CD4-positive, alpha-beta T cell treated with Interleukin-21 for 1 hour (primary cell): ENCODE results near the gene FOXG1.

Experiments used
- DNase-seq: peaks from one replicate; pipeline ENCODE4 v3.0.0-alpha.2; 2020

Gene FOXG1

GRCh38 chr14:28777471-28778137 is 11.0 kb downstream of the FOXG1 start:
- DNase-seq = no peak

GRCh38 chr14:28778138-28779117 is 11.8 kb downstream of the FOXG1 start:
- no peak for DNase-seq

GRCh38 chr14:28779456-28779855 is 12.9 kb downstream of the FOXG1 start:
- no peak for DNase-seq

GRCh38 chr14:28780843-28781820 is 14.5 kb downstream of the FOXG1 start:
- DNase-seq = no peak

GRCh38 chr14:28782301-28782700 is 15.7 kb downstream of the FOXG1 start:
- DNase-seq = no peak

DNA sequence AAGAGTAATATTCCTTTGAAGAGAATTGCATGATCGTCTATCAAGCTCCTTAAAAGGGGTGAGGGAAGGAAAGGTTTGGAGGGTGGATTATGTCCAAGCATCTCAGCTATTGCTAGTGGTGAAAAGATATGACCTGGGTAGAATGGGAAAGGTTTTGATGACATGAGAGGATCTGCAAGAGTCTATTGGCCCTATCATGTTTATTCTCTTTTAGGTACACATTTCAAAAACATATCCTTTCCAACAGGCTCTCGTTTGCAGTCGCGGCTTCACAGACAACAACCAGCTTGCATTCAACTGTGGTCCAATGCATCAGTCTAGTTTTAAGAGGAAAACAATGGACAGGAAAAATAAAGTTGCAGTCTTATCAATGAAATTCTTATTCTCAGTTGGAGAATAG is 17.1 kb downstream of the FOXG1 start:
- no peak for DNase-seq

DNA sequence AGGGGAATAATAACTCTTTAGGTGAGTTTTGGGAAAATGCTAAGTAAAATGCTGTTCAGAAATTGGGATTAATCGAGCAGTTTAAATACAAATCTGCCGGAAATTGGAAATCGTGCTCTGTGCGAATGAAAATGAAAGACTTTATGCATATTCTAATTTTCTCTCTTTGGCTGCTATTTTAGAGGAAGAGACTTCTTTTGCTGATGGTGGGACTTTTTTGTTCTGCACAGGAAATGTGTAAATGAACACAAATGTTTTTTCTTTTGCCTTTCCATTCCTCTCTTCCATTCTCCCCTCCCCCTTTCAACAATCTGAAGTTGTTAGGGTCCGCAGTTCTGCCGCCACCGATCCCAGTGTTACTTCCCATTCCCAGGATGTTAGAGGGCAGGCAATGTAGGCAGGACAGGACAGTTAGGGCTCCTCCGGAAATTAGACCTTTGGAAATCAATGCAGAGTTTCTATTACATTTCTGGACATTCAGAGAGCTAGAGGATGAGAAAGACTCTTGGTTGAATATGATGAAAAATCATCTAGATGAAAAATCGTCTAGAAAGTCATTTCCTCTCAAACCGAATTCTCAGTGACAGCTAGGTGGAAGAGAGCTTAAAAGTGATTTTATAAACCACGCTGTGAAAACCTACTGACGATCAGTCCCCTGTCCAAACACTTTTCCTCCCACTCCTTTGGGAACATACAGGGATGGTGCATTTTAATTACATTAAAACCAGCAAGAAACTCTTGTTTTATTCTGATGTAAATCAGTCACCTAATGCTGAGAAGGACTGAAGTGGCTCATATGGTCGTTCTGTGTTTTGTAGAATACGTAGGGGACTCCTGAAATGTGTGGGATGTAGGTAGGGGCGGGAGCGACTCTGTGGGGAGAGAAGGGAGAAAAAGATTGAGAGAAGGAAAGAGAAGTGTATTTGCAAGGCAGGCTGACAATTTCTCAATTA is 17.8 kb downstream of the FOXG1 start:
- no peak for DNase-seq

DNA sequence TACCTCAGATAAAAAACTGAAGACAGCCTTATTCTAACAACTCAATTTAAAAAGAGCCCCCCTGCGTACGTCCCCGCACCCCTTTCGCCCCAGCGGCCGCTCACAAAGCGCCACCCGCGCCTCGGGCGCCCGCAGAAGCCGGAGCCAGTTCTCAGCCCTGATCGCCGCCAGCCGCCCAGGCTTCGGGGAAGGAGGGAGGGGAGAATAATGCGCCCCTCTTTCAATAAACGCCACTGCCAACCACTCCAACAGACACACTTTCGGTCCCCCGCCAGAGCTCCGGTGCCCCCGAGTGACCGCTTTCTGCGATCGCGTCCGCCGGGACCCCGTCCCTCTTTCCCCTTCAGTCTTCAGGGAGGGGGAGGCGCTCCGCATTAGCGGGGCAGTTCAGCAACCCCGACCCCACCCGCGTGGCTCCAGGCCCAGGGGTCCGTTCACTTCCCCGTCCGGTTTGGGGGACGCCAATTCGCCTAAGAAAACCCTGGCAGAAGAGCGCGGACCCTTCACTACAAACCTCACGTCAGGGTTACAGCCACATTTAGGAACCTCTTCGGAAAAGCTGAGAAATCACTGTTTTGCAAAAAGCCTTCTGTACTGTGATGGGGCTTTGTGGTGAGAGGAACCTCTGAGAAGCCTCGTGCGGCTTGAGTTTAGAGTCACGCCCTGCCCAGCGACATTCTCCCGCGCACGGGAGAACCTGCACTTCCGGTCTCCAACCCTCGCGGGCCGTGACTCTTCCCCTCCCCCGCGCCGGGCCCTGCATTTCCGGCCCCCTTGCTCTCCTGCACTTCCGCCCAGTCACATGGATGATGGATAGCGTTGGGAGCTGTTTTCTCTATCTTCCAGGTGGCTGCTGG is 18.7 kb downstream of the FOXG1 start:
- DNase-seq = no peak

DNA sequence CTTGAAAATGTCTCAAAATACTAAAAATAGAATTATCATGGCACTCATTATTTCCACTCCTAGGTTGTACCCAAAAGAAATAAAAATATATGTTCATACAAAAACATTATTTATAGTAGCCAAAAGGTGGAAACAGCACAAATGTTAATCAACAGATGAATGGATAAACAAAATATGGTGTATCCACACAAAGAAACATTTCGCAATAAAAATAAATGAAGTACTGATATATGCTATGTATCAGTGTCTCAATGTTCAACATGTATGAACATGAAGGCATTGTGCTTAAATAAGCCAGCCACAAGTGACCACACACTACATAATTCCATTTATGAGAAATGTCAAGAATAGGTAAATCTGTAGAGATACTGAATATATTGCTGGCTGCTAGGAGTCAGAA is 40.9 kb downstream of the FOXG1 start:
- DNase-seq = no peak

- DNase-seq = no peak
Observed at GRCh38 chr14:28813810-28814209, 47.2 kb downstream of the FOXG1 start.
